Measurements from ENCODE around the gene FAM120C.

The FAM120C gene

DNA sequence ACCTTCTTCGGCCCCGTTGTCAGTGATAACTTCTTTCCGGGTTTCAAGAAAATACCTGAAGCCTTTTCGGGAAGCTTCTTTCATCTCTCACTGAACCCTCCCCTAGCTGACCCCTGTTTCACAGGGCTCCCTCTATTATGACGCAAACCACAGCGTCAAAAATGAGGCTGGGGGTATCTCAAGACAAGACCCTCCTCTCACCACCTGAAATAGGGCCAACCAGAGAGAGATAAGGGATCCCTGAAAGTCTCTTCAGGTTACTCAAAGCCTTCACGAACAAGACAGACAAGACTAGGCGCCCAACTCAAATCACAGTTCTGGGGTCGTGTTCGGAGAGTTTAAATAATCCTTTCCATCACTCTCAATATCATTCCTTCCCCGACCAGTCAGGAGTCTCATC is 140.0 kb downstream of the FAM120C start:
- DNase-seq (ENCODE audit: low spot score): no peak

DNA sequence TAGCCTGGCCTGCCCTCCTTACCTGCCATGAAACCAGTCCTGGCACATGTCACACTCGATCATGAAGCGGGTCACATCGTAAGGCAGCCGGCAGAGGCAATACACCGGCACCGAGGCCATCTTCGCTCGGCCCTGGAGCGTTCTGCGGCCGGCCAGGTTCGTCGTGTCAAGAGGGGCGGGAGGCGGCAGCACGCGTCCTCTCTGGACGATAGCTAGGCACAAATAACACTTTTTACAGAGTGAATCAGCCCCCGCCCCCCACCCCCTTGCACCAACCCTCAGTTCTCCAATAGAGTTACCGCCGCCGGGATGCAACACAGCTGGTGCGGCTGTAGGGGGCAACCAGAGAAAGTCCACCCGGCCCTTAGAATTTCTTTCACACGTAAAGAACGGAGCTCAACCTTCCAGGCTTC is 140.4 kb downstream of the FAM120C start:
- peak; percentile 25 for DNase-seq (ENCODE audit: low spot score)

DNA sequence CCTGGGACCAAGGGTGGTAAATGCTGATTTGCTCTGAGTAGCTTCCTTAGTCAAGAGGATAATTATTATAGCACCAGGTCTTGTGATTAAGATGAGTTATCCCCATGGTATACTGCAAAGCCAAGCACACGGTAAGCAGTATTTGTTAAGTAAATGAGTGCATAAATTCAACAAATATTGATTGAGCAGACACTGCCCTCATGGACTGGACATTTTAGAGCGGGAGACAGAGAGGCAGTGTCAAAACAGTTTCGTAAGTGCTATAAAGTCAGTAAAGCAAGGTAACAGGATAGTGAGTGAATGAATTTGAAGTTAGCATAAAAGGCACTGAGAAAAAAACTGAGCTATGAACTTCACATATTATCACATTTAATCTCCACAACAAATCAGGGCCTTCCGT is 152.7 kb downstream of the FAM120C start:
- no peak for DNase-seq (ENCODE audit: low spot score)

DNA sequence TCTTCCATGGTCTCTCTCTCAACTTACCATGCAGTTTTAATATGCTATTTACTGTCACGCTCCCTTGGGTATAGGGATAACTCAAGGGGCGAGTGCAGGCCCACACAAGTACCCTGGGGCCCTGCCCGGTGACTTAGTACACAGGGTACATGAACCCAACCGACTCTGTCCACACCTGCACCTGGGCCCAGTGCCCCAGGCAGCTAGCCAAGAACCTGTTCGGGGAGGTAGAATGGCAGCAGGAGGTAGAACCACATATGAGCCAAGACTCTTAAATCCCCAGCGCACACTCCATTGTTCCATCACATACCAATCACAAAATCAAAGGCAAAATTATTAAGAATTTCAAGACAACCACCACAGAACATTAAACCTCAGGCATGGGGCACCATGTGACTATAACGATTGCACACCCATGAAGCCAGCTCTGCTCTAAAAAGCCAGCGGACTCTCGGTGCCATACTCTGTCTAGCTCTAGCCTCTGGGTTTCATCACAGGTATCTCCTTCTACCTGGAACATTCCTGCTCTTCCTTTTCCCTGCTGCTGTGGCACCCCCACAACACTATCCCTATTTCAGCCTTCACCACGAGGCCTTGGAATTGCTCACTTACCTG is 153.4 kb downstream of the FAM120C start:
- DNase-seq (ENCODE audit: low spot score): no peak

DNA sequence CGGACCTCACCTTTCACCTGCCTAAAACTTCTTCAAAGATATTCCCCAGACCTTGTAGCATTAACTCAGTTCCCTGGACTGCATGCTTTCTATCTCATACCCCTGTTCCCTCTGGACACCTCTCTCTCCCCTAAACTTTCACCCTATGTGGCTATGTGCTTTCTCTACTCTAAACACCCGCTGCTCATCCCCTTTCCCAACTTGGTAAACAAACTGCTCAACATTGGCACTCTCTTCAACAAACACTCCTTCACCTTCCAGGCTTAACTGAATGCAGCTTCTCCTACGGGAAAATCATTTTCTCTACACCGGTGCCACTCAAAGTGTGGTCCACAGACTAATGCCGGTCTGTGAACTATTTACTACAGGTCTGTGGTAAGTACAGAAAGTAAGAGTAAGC is 158.7 kb downstream of the FAM120C start:
- no peak for DNase-seq (ENCODE audit: low spot score)

All from pons (tissue), 1 donor.